Measurements from ENCODE around the gene NGEF. TPM values are rescaled to one million over a fixed set of nuclear protein-coding genes. Genes with fewer than 3 reads are reported as not detected.

NGEF gene
- total RNA-seq, 1 experiment from 2014 or later, result 5.4 TPM

DNA sequence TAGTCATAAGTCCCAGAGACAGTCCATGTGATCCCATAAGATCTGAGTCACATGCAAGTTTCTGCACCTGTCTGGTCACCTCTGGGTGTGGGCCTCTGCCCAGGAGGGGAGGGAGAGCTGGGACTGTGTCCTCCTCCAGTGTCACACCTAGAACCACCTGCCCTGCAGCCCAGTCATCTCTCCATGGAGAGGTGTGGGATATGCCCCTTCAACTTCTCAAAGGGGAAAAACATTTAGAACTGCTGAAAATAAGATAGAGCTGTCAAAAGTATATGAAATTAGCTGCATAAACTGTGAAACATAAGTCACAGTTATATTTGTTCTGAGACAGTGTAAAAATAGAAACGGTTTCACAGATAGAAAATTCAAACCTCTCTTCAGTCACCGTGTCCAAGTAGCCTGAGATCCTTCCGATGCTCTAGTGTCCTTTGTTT lies 55.4 kb downstream of the NGEF start:
- CTCF ChIA-PET, result no interaction called here
- no peak for ATAC-seq
- H3K4me1 Mint-ChIP-seq, result no peaks in the 10 kb centered on the region
- POLR2A ChIA-PET, result no interaction called here
- no peak for DNase-seq (ENCODE audit: low spot score)
- TF ChIP-seq ZBTB21 (CRISPR knock-in tag; IDR thresholded peaks at IDR 0.05; ENCODE audit: borderline replicate concordance) (no peak), ESRRA (CRISPR knock-in tag; IDR thresholded peaks at IDR 0.05; ENCODE audit: borderline replicate concordance) (no peak), KAT7 (CRISPR knock-in tag; IDR thresholded peaks at IDR 0.05; ENCODE audit: borderline replicate concordance) (no peak), NFATC4 (CRISPR knock-in tag; IDR thresholded peaks at IDR 0.05) (no peak), ZNF671 (CRISPR knock-in tag; IDR thresholded peaks at IDR 0.05) (no peak), USF1 (CRISPR knock-in tag; IDR thresholded peaks at IDR 0.05) (no peak)
- TF ChIP-seq, protein P1, sequence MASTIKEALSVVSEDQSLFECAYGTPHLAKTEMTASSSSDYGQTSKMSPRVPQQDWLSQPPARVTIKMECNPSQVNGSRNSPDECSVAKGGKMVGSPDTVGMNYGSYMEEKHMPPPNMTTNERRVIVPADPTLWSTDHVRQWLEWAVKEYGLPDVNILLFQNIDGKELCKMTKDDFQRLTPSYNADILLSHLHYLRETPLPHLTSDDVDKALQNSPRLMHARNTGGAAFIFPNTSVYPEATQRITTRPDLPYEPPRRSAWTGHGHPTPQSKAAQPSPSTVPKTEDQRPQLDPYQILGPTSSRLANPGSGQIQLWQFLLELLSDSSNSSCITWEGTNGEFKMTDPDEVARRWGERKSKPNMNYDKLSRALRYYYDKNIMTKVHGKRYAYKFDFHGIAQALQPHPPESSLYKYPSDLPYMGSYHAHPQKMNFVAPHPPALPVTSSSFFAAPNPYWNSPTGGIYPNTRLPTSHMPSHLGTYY (CRISPR knock-in tag; IDR thresholded peaks at IDR 0.05), result no peak
- peaks cover 11% of the 10 kb centered on the region for H3K9me3 Mint-ChIP-seq
- no peak overlapping the region for H3K27ac Mint-ChIP-seq
- H3K36me3 Mint-ChIP-seq, result peaks cover 4% of the 10 kb centered on the region
- H3K4me3 Mint-ChIP-seq, result no peak overlapping the region
- no peaks in the 10 kb centered on the region for H3K27me3 Mint-ChIP-seq (ENCODE audit: low read depth)

DNA sequence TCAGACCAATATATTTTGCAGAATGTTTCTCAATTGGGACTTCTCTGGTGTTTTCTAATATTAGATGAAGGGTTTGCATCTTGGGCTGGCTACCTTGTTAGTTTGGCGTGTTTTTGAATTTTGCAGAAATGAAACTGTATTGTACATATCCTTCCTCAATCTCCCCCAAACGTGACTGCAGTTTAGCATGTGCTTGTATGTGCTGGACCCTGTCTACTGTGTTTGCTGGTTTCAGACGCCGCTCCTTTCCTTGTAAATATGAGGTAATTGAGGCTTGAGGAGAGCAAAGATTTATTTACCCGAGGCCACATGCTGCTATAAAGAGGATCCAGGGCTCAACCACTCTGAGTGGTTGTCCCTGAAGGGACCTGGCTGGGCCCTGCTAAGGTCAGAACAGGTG lies 57.2 kb downstream of the NGEF start:
- H3K36me3 Mint-ChIP-seq, result peaks cover 4% of the 10 kb centered on the region
- H3K9me3 Mint-ChIP-seq, result peaks cover 7% of the 10 kb centered on the region
- TF ChIP-seq ETV6 (CRISPR knock-in tag; IDR thresholded peaks at IDR 0.05) (no peak), ESRRA (CRISPR knock-in tag; IDR thresholded peaks at IDR 0.05; ENCODE audit: borderline replicate concordance) (no peak), ZNF423 (CRISPR knock-in tag; IDR thresholded peaks at IDR 0.05) (no peak), FOXK1 (CRISPR knock-in tag; IDR thresholded peaks at IDR 0.05) (no peak), ZNF121 (CRISPR knock-in tag; IDR thresholded peaks at IDR 0.05) (no peak), CREB1 (CRISPR knock-in tag; IDR thresholded peaks at IDR 0.05) (no peak)
- TF ChIP-seq, protein P2, sequence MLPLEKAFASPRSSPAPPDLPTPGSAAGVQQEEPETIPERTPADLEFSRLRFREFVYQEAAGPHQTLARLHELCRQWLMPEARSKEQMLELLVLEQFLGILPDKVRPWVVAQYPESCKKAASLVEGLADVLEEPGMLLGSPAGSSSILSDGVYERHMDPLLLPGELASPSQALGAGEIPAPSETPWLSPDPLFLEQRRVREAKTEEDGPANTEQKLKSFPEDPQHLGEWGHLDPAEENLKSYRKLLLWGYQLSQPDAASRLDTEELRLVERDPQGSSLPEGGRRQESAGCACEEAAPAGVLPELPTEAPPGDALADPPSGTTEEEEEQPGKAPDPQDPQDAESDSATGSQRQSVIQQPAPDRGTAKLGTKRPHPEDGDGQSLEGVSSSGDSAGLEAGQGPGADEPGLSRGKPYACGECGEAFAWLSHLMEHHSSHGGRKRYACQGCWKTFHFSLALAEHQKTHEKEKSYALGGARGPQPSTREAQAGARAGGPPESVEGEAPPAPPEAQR (CRISPR knock-in tag; IDR thresholded peaks at IDR 0.05), result no peak
- TF ChIP-seq, protein P3, sequence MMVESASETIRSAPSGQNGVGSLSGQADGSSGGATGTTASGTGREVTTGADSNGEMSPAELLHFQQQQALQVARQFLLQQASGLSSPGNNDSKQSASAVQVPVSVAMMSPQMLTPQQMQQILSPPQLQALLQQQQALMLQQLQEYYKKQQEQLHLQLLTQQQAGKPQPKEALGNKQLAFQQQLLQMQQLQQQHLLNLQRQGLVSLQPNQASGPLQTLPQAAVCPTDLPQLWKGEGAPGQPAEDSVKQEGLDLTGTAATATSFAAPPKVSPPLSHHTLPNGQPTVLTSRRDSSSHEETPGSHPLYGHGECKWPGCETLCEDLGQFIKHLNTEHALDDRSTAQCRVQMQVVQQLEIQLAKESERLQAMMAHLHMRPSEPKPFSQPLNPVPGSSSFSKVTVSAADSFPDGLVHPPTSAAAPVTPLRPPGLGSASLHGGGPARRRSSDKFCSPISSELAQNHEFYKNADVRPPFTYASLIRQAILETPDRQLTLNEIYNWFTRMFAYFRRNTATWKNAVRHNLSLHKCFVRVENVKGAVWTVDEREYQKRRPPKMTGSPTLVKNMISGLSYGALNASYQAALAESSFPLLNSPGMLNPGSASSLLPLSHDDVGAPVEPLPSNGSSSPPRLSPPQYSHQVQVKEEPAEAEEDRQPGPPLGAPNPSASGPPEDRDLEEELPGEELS (CRISPR knock-in tag; IDR thresholded peaks at IDR 0.05), result no peak
- TF ChIP-seq, protein P4, sequence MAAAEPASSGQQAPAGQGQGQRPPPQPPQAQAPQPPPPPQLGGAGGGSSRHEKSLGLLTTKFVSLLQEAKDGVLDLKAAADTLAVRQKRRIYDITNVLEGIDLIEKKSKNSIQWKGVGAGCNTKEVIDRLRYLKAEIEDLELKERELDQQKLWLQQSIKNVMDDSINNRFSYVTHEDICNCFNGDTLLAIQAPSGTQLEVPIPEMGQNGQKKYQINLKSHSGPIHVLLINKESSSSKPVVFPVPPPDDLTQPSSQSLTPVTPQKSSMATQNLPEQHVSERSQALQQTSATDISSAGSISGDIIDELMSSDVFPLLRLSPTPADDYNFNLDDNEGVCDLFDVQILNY (CRISPR knock-in tag; IDR thresholded peaks at IDR 0.05), result no peak
- ATAC-seq (no peak), DNase-seq (ENCODE audit: low spot score) (no peak)
- H3K4me1 Mint-ChIP-seq, result no peaks in the 10 kb centered on the region
- no peaks in the 10 kb centered on the region for H3K27me3 Mint-ChIP-seq (ENCODE audit: low read depth)
- no peak overlapping the region for H3K4me3 Mint-ChIP-seq
- no peak overlapping the region for H3K27ac Mint-ChIP-seq
- ChIA-PET POLR2A (no interaction called here), CTCF (no interaction called here)

GRCh38 chr2:232954691-232955090 lies 58.4 kb downstream of the NGEF start:
- no peak overlapping the region for H3K27ac Mint-ChIP-seq
- no peaks in the 10 kb centered on the region for H3K27me3 Mint-ChIP-seq (ENCODE audit: low read depth)
- H3K9me3 Mint-ChIP-seq, result peaks cover 6% of the 10 kb centered on the region
- H3K4me1 Mint-ChIP-seq, result no peaks in the 10 kb centered on the region
- ChIA-PET CTCF (interaction anchor here (1.3 to 1.5 kb wide), 2 partner anchors 23 to 68 kb away, joined by 3 read pairs; no protein-coding TSS in a partner anchor), POLR2A (no interaction called here)
- peaks cover 4% of the 10 kb centered on the region for H3K36me3 Mint-ChIP-seq
- ATAC-seq, result no peak
- no peak overlapping the region for H3K4me3 Mint-ChIP-seq
- DNase-seq (ENCODE audit: low spot score), result no peak
- TF ChIP-seq AFF4 (CRISPR knock-in tag; IDR thresholded peaks at IDR 0.05; ENCODE audit: borderline replicate concordance) (no peak), IRF2 (CRISPR knock-in tag; IDR thresholded peaks at IDR 0.05; ENCODE audit: borderline replicate concordance, low read depth) (no peak)
- TF ChIP-seq, protein P5, sequence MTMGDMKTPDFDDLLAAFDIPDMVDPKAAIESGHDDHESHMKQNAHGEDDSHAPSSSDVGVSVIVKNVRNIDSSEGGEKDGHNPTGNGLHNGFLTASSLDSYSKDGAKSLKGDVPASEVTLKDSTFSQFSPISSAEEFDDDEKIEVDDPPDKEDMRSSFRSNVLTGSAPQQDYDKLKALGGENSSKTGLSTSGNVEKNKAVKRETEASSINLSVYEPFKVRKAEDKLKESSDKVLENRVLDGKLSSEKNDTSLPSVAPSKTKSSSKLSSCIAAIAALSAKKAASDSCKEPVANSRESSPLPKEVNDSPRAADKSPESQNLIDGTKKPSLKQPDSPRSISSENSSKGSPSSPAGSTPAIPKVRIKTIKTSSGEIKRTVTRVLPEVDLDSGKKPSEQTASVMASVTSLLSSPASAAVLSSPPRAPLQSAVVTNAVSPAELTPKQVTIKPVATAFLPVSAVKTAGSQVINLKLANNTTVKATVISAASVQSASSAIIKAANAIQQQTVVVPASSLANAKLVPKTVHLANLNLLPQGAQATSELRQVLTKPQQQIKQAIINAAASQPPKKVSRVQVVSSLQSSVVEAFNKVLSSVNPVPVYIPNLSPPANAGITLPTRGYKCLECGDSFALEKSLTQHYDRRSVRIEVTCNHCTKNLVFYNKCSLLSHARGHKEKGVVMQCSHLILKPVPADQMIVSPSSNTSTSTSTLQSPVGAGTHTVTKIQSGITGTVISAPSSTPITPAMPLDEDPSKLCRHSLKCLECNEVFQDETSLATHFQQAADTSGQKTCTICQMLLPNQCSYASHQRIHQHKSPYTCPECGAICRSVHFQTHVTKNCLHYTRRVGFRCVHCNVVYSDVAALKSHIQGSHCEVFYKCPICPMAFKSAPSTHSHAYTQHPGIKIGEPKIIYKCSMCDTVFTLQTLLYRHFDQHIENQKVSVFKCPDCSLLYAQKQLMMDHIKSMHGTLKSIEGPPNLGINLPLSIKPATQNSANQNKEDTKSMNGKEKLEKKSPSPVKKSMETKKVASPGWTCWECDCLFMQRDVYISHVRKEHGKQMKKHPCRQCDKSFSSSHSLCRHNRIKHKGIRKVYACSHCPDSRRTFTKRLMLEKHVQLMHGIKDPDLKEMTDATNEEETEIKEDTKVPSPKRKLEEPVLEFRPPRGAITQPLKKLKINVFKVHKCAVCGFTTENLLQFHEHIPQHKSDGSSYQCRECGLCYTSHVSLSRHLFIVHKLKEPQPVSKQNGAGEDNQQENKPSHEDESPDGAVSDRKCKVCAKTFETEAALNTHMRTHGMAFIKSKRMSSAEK (CRISPR knock-in tag; IDR thresholded peaks at IDR 0.05; ENCODE audit: borderline replicate concordance), result no peak
